Neural cell (in vitro differentiated cells): ENCODE results near the gene OSBPL5.

Source experiments
- EP300 ChIP-seq: fragments of 450-650 bp; conservative IDR thresholded peaks from 2 replicates; pipeline ENCODE4 v1.6.1; 2014; ENCODE audit warnings: antibody characterized with exemption, mild to moderate bottlenecking, moderate library complexity; ENCODE audit not compliant: poor library complexity, severe bottlenecking
- EZH2 ChIP-seq: fragments of 200-600, 300-800 bp; shearing (Covaris generic), sonication (generic); IDR thresholded peaks from 2 replicates; pipeline ENCODE4 v1.6.1; 2014; ENCODE audit warnings: antibody characterized with exemption, low read length, borderline replicate concordance, mild to moderate bottlenecking; ENCODE audit not compliant: insufficient read depth, poor library complexity, severe bottlenecking
- POLR2AphosphoS5 ChIP-seq: IDR thresholded peaks from 2 replicates; pipeline ENCODE4 v1.6.1; 2012
- REST ChIP-seq: IDR thresholded peaks from 2 replicates; pipeline ENCODE4 v1.6.1; 2012; ENCODE audit warnings: borderline replicate concordance
- SMC3 ChIP-seq: fragments of 450-650 bp; conservative IDR thresholded peaks from 2 replicates; pipeline ENCODE4 v1.6.1; 2014; ENCODE audit warnings: antibody characterized with exemption, mild to moderate bottlenecking, moderate library complexity; ENCODE audit not compliant: poor library complexity
- TAF1 ChIP-seq: IDR thresholded peaks from 2 replicates; pipeline ENCODE4 v1.6.1; 2012; ENCODE audit warnings: low read depth
- TF ChIP-seq, protein P1 (sequence below): fragments of 450-650 bp; IDR thresholded peaks from 2 replicates; pipeline ENCODE4 v1.5.1; 2014; ENCODE audit warnings: antibody characterized with exemption, mild to moderate bottlenecking, moderate library complexity; ENCODE audit not compliant: poor library complexity, severe bottlenecking

GRCh38 chr11:3148255-3148989, 16.7 kb downstream of the OSBPL5 start:
- TF ChIP-seq EZH2: no peak
- TF ChIP-seq EP300: no peak
- no peak for TF ChIP-seq REST
- TF ChIP-seq, protein P1, sequence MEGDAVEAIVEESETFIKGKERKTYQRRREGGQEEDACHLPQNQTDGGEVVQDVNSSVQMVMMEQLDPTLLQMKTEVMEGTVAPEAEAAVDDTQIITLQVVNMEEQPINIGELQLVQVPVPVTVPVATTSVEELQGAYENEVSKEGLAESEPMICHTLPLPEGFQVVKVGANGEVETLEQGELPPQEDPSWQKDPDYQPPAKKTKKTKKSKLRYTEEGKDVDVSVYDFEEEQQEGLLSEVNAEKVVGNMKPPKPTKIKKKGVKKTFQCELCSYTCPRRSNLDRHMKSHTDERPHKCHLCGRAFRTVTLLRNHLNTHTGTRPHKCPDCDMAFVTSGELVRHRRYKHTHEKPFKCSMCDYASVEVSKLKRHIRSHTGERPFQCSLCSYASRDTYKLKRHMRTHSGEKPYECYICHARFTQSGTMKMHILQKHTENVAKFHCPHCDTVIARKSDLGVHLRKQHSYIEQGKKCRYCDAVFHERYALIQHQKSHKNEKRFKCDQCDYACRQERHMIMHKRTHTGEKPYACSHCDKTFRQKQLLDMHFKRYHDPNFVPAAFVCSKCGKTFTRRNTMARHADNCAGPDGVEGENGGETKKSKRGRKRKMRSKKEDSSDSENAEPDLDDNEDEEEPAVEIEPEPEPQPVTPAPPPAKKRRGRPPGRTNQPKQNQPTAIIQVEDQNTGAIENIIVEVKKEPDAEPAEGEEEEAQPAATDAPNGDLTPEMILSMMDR: no peak
- TF ChIP-seq POLR2AphosphoS5: no peak
- no peak for TF ChIP-seq TAF1
- TF ChIP-seq SMC3: no peak
